NCI-H146 treated with DMSO at 0.1 percent for 48 hours (cell line): ENCODE results near the gene FSTL4.

Experiments used
- DNase-seq: peaks from one replicate; lab custom pipeline; 2025; ENCODE audit not compliant: unreplicated experiment; lab: John Stamatoyannopoulos, UW

FSTL4 gene

DNA sequence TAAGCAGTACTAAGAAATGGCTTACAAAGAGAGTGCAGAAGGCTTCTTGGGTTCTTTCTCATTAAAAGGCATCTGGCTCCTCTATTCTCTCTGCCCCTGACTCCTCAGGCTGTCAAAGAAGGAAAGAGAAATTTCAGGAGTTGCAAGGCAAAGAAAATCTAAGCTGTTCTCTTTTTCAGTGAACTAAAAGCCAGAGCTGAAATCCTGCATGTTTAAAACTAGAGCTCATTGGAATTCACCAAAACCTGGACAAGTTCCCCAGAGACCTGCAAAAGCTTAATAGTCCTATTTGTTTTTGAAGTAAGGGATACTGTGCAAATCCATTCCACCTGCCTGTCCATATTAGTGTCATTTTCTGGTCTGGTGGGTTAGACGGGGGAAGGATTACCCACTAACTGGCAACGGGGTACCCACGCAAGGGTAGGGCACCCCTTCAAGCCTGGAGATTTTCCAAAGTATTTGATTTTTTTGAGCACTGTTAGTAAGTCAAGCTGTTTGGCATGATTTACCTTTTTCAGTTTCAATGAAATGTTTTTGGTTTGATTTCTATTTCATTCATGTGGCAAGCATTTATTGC, 179.3 kb downstream of the FSTL4 start:
- DNase-seq = no peak

DNA sequence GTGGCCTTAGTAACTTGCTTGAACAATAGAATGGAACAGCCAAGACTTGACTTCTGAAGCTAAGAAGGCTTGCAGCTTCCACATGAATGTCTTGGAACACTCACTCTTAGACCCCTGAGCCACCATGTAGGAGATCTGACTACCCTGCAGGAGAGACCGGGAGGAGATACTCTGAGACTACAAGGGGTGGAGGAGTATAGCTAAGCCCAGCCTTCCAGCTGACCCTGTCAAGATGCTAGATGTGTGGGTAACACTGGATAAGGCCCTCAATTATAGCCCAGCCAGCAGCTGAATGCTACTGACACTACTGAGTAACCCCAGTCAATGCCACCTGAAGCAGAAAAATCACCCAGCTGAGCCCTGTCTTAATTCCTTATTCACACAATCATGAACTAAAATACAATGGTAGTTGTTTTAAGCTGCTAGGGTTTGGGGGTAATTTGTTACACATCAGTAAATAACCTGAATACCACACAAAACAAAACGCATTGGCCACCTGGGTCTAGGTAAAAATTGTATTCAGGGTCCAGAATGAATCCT, 180.9 kb downstream of the FSTL4 start:
- no peak for DNase-seq

DNA sequence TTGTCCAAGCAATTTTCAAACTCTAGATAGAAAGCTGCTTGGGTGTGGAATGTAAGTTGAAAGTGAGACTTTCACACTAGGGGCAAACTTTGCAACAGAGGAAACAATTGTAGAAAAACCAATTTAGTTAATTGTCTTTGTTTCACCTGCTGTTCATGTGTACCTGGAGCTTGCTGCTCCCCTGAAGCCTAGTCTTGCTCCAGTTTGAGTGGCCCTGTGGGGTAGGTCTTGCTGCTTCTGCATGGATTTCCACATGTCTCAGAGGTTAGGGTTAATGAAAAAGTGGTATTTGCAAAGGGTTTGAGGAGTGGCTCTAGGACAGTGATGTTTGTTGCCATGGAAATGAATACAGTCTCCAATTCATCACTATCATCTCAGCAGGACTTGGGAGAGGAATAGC, 182.2 kb downstream of the FSTL4 start:
- no peak for DNase-seq

DNA sequence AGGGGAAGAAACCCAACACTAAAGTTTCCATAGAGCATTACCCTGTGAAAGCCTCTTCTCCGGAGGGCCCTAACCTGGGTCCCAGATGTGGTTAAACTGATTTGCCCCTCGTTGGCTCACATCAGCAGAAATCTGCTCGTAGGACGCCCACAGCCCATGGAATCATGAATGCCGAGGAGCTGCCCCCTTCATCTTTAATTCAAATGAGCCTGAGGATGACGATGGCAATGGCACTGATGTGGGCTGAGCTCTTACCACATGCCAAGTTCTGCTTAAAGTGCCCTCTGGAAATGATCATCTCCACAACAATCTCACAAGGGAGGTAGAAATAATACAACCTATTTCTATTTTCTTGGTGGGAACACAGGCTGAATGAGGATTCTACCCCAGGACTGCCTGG, 183.3 kb downstream of the FSTL4 start:
- DNase-seq = no peak

DNA sequence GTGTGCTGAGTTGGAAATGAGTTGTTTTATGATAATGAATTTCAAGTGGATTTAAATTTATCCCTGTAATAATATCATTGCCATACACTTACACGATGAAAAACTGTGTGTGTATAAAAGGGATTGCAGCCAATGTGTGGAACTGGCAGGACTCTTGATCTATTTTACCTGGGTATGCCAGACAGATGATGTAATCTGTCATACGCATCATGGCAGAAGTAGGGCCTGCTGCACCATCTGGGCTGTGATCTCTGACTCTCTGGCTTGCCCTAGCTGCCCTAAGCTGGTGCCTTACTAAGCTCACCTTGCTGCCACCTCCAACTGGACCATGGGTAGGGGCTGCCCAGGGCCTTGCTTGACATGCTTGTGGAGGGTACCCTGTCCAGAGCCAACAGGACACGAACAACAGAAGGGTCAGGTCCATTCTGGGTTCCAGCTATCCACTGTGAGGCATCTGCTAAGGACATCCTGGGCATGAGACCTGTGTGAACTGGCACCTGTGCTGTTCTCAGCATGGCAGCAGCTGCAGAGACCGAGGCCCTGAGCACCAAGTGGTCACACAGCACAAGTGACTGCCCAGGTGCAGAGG, 184.2 kb downstream of the FSTL4 start:
- DNase-seq = no peak

DNA sequence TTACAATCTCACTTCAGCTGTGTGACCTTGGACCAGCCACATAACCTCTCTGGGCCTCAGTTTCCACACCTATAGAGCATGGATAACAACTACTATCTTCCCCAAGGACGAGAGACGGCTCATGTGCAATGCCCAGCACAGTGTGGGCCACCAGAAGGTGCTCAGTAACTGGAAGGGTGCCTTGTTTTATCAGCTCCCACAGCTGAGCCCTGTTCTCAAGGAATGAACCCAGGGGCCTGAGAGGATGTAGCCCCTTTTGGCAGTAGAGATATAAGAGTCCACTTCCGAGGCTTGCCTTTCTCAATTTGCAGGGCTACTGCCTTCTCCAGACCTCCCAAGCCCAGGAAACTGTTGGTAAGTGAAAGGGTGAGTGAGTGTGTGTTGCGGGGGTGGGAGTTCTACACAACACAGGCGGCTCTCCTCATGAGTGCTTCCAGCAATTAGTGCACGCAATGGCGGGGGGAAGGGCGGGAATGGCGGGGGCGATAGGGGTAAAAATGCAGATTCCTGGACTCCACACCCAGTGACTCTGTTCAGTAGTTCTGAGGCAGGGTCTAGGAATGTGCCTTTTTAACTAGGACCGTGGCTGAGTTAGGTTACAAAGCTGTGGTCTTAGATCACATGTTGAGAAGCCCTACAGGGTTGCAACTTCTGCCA, 185.1 kb downstream of the FSTL4 start:
- no peak for DNase-seq

DNA sequence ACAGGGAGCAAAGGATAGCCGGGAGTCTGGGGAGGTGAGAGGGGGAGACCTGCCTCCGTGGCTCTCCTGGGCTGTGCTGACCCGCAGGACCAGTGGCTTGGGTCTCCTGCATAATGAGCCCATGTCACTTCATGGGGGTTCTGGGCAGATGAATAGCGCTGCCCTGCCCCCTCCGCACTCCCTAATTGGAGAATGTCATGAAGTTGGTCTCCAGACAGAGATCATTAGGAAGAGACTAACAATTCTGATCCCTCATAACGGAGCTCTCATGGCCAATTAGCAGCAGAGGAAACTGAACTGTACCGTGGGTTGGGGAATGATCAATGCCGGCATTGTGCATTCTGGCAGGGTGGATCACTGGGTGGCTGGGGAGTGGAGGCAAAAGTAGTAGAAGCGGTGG, 186.1 kb downstream of the FSTL4 start:
- DNase-seq = no peak

DNA sequence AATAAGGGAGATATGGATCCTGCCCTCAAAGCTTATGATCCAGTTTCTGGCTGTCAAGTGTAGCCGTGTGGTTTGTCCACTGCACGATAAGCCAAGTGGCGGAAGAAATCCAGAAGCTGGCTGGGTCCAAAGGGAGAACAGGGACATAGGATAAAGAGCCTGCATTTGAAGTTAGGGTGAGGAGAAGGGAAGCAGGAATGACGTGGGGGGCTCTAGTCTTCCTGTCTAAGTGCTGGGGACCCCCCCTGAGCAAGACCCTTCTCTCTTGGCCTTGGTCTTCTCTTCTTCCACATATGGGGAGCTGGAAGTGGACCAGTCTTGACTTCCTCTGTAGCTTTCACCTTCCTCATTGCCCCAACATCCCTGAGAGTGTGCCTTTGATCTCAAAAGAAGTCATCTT, 186.6 kb downstream of the FSTL4 start:
- no peak for DNase-seq

DNA sequence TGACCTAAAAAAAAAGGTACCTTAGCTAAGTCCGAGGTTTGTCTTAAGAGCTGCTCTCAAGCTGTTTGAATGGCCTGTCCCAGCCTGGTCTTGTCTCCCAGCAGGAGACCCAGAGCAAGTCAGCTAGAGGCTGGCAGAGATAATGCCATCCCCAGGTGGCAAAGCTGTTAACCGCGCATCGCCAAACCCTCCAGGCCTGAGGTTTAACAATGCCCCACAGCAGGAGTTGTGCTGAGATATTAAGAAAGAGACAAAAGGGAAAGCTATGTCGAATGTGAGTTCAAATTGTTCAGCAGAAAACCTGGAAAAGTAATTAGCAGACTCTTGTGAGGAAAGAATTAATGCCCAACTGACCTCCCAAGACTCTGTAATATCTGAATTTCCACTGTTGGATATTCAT, 187.1 kb downstream of the FSTL4 start:
- peak; percentile 62 for DNase-seq

DNA sequence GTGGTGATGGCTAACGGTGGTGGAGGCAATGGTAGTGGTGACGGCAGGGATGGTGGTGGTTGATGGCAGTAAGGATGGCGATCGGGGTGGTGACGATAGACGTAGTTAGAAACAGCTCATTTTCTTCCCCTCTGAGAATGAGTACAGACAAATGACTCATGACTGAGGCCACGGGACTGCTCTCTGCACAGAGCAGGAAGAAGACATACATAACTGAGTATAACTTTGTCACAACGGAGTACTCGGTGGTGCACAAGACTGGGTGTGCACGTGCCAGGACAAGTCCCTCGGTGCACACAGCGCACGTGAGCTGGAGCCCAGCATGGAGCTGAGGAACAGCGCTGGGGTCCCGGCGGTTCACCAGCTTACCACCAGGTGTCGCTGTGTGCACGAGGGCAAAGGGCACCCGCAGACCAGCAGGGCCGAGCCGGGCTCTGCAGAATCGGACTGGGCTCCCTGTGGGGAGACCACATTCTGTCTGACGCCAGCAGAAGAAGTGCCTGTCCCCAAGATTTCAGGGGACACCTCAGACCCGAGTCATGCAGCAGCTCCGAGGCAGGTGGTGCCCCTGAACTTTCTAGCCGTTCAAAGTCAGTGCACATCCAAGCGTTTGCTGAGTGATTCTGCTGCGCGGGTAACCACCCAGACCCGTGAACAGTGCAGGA, 188.6 kb downstream of the FSTL4 start:
- DNase-seq = no peak

DNA sequence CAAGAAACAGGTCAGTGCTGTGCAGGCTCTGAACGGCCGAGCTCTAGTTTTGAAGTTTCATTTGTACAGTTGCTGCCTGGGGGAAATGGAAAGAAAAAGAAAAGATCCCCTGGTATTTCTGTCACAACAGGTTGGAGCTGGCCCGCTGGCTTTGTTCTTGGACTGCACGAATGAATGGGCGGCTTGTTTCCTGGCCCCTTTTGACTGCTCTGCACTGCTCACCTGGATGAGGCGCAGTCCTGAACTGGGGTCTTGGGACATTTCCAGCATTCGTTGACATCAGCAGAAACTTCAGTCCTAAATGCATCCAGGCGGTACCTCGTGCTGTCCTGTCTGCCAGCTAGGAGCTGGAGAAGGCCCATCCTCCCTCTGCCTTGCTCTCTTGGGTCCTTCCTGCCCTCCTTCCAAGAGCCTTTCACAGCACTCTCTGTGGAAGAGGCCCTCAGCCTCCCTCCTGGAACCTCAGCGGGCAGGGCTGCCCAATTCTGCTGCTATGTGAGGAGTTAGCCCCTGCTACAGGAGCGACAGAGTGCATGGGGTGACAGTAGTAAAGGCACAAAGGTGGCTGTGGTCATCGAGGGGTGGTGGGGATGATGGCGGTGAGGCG, 189.2 kb downstream of the FSTL4 start:
- no peak for DNase-seq

DNA sequence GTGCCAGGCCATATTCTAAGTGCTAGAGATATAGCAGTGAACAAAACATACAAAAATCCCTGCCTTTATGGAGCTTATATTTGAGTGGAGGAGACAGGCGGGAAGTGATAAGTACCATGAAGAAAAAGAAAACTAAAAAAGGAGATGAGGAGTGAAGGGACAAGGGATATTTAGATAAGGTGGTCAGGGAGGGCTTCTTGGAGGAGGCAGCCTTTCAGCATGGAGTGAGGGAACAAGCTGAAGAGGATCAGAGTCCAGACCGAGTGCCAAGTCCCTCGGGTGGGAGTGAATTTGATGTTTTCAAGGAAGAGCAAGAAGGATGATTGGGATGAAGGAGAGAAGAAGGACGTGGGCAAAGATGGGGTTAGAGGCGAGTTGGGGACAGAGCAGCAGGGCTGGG, 190.5 kb downstream of the FSTL4 start:
- DNase-seq = no peak

DNA sequence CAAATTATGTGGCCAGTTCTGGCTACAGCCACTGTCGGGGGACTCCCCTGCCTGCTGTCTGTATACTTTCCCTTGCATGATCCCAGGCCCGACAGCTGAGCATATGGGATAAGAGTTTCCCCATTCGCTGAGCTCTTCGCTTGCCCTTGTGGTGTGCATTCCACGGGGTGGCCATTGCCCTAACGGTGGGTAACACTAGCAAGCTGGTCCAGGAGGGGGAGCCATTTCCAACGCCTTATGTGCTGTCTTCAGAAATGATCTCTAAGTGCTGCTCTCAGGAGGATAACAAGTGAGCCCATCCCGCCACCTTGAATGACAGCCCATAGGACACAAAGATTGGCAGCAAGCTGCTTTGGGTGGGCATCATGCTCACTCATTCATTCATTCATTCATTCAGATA, 190.9 kb downstream of the FSTL4 start:
- no peak for DNase-seq

DNA sequence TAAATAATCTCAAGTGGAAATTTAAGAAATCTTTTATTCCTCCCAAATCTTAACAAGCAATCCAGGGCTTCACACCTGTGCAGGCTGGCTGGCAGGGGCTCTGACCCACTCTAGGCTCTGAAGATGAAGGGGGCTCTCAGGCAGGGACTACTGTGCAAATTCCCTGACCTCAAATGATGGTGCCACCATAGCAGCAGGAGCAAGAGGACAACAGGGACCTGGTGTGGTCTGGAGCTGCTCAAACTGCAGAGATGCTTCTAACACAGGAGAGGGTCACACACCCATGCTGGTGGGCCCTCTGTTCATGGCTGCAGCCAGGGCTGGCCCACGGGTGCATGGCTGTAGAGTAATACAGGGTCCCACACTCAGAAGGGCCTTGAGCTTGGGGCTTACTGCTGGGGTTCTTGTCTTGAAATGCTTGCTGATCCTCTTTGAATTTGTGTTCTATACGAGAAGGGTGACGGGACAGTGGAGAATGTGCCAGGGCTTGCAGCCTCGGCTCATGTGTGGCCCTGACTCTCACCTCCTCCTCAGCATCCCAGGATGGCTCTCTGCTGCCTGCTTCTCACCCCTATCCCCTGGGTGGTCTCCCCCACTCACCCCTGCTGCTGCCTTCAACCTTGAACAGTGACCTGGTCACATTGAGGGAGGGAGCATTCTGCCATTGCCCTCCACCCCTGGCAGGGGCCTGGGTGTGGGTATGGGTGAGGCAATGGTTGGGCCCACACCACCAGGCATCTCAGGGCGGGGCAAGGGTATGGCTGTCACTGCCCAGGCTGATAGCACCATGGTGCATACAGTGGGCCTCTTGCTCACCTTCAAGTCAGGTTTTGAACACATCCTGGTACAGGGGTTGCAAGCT, 191.7 kb downstream of the FSTL4 start:
- no peak for DNase-seq

DNA sequence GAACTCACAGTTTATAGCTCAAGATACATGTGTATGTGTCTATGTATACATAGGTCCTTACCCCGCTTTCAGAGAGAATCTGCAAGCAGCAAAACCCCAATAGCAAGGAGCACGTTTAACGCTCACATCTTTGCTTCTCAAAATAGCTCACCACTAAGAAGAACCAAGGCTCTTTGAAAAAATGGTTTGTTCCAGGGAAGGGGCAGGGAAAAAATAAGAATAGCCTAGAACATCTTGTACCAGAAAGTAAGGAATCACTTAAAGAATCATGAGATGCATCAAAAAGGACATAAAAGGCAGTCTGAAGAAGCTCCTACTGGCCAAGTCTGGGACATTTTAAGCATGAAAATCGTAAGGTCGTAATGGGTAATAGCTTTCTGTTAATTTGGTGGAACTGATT, 196.4 kb downstream of the FSTL4 start:
- DNase-seq = no peak

DNA sequence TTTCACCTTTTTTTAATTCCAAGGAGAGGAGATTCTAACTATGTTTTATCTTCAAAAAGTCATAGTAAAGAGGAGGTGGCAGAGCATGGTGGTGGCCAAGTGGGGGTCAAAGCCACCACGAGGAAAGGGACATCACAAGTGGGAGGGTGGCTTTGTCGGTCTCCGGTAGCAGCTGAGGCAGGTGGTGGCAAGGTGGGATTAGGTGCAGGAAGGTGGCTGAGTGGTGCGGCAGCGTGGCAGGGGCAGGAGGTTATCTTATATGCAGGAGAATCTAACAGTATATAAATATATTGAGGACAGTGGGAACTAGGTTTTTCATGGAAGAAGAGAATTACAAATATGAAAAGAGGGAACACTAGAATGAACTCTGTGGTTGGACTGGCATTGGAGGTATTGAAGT, 196.8 kb downstream of the FSTL4 start:
- no peak for DNase-seq

DNA sequence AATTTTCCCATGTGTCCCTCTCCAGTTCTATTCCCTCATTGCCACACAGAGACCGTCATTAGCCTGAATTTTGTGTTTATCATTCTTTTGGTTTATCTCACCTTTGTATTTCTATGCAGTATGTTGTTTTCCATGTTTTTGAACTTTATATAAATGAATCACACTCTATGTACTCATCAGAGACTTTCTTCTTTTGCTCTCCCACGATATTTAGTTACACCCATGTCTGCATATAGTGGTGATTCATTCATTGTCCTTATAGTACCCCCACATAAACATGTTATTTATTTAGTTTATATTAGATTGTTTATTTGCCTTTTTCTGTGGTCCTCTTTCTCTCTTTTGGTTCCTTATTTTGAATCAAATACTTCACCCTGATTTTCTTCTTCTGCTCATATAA, 199.7 kb downstream of the FSTL4 start:
- DNase-seq = no peak

DNA sequence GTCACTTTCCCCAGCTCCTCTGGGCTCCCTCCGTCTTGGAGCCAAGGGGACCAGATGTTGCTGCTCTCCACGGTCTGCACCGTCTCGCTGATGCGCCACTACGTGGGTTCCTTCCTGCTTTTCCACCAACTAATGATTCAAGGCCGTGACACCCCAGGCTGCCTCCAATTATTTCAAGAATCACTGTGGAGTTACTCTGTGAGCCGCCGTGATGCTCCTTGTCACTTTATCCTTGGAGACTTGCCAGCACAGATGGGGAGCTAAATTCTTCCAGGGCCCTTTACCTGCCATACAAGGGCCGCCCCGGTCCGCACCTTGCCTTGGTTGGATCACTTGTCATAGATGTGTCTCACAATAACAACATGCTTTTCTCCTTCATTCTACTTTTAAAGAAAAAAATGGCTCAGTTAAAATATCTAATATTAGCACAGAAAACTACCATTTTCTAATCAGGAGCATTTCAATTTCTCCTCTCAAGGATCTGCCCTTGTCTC, 202.0 kb downstream of the FSTL4 start:
- DNase-seq = no peak

DNA sequence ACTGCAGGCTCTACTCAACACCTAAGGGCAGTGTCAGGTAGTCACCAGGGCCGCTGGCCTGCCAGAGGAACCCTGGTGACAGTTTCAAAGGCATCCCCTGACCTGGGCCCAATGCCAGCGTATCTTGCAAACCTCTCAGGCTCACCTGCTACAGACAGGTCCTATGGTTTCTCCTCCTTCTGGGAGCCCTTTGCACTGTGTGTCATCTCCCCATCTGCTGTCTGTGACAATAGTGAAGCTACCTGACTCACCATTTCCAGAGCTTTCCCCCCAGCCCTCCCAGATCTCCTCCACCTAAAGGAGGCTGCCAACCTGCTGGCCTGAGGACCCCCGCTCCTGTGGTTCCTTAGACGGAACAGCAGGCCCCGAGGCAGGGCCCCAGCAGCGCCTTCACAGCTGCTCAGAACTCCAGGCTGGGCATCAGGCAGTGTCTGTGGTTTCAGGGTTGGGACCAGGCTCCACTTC, 203.1 kb downstream of the FSTL4 start:
- DNase-seq = no peak

DNA sequence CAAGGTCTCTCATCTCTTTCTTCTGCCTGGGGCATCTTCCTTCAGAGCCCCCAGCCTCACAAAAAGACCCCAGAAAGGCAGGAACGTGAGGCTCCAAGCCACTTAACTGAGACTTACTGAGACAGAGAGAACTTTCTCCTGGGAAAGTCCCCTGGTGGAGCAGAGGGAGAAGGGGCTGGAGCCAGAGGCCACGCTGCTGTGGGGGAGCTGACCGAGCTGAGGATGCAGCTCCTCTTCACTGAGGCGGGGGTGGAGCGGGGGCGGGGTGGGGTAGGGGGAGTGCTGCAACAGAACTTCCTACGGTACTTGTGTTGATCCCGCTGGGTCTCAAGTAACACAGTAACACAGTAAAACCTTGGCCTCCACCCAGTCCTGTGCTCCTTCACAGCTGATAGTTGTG, 204.0 kb downstream of the FSTL4 start:
- DNase-seq = no peak
